ENCODE results near the gene DYNLT4.
A peak's percentile ranks its signal among the peaks of the same experiment; 100 is the strongest.
"Not testable (repeated sequence)": the region's sequence is repeated elsewhere in the genome, so short reads cannot be mapped to it uniquely, and the experiment has no call there.

The DYNLT4 gene

DNA sequence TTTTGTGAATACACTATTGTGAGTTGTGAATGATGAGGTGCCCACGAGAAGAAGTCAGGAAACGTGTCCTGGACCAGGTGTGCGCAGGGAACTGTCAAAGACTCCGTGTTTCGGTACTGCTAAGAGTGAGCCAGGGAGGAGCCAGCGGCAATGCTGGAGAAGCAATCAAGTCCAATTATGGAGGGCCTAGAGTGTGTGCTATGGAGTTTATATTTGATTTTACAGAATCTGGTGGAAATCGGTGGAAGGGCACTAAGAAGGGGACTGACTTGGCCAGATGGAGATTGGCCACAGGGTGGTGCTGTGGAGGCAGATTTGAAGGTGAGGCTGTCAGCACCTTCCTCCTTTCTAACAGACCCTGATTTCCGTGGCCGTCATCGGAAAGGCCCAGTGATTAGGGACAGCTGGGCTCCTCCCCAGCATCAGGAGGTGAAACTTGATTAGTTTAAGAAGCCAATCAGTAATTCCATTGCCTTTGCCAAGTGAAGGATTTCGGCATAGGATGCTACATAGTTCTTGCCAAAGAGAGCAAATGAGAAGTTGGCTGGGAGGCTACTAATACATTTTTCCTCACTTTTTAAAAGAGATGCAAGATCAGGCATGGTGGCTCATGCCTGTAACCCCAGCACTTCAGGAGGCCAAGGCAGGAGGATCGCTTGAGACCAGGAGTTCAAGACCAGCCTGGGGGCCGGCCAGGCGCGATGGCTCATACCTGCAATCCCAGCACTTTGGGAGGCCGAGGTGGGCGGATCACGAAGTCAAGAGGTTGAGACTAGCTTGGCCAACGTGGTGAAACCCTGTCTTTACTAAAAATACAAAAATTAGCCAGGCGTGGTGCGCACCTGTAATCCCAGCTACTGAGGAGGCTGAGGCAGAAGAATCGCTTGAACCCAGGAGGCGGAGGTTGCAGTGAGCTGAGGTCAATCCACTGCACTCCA, 28.9 kb upstream of the DYNLT4 start:
- Mint-ChIP-seq H3K4me3 (peak overlapping the region; percentile 20), H3K27me3 (no peaks in the 10 kb centered on the region), H3K4me1 (ENCODE audit: low read depth) (peaks cover 7% of the 10 kb centered on the region), H3K36me3 (no peaks in the 10 kb centered on the region), H3K9me3 (ENCODE audit: low read depth) (no peaks in the 10 kb centered on the region), H3K27ac (no peak overlapping the region)

DNA sequence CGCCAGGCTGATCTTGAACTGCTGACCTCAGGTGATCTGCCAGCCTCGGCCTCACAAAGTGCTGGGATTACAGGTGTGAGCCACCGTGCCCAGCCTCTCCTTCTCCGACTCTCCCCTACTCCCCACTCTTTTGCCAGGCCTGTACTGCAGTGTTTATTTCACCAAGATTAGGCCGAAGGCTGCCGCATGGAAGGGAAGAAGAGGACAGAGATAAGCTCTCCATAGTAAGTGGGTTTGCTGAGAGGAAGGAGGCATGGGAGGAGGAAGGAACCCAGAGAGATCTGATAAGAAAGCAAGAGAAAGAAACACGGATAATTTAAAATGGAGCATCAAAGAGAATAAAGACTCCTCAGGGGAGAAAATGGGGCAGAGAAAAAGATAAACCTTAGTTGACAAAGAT, 27.2 kb upstream of the DYNLT4 start:
- Mint-ChIP-seq H3K36me3 (no peaks in the 10 kb centered on the region), H3K27me3 (no peaks in the 10 kb centered on the region), H3K27ac (no peak overlapping the region), H3K4me1 (ENCODE audit: low read depth) (peaks cover 7% of the 10 kb centered on the region), H3K4me3 (no peak overlapping the region), H3K9me3 (ENCODE audit: low read depth) (no peaks in the 10 kb centered on the region)

DNA sequence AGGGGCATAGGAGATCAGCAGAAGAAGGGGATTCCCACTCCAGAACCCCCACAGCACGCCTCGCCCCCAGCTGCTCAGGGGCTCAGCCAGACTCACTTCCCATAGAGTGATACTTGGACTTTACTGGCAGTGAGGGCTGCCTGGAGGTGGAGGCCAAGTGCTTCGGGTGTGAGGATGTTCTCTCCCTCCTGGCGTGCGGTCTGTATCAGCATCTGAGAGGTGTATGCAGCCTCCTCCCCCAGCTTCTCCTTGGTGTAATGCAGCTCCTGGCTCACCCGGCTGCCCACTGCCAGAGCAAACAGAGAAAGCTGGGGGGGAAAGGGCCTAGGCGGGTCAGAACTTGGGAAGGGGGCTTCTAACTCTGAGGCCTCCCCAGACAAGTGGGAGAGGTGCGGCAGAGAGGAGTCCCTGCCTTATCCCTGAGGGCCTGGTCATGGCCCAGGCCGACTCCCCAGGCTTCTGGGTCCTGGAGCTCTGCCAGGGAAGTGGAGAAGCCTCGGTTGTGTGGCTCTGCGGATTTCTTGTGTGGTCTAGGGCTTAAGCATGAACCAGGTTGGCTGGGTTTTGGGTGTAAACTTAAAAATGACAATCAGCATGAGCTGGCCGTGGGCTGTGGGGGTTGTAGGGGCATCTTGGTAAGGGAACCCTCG, 25.0 kb upstream of the DYNLT4 start:
- H3K36me3 Mint-ChIP-seq: no peaks in the 10 kb centered on the region
- H3K4me3 Mint-ChIP-seq: no peak overlapping the region
- peaks cover 7% of the 10 kb centered on the region for H3K4me1 Mint-ChIP-seq (ENCODE audit: low read depth)
- no peak overlapping the region for H3K27ac Mint-ChIP-seq
- H3K9me3 Mint-ChIP-seq (ENCODE audit: low read depth): no peaks in the 10 kb centered on the region
- H3K27me3 Mint-ChIP-seq: no peaks in the 10 kb centered on the region

DNA sequence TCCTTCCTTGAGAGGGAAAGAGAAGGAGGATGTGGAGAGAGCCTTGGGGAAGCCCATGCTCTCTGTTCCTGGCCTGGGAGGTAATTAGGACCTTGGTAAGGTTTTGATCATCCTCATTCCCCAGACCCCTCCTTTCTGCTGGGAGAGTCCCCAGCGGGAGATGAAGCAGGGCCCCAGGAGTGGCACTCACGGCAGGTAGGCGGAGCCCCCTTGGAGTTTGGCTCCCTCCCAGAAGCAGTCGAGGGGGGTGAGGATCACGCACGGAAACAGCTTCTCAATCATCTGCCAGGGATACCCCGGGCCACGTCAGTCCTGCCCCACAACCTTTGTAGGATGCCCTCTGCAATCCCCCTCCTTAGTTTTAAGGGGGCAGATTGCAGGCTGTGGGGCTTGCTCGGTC, 24.4 kb upstream of the DYNLT4 start:
- H3K4me1 Mint-ChIP-seq (ENCODE audit: low read depth): peaks cover 7% of the 10 kb centered on the region
- H3K9me3 Mint-ChIP-seq (ENCODE audit: low read depth): no peaks in the 10 kb centered on the region
- H3K36me3 Mint-ChIP-seq: no peaks in the 10 kb centered on the region
- no peak overlapping the region for H3K4me3 Mint-ChIP-seq
- H3K27me3 Mint-ChIP-seq: no peaks in the 10 kb centered on the region
- no peak overlapping the region for H3K27ac Mint-ChIP-seq

DNA sequence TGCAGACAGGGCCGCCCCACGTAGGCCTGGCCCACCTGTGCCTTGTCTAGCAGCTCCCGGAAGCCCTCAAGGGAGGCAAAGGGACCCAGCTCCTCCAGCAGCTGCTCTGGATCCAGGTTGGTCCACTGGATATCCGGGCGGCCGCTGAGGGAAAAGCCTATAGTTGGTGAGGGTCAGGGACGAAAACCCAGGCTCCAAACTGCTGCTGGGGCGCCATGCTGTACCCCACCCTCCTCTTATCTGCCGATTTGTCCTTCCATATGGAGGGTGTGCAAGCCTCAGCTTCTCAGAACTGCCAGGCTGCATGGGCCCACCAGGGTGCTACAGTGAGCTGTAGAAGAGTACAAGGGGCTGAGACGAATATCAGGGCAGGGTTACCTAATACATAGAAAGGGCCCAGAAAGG, 23.8 kb upstream of the DYNLT4 start:
- no peaks in the 10 kb centered on the region for H3K27me3 Mint-ChIP-seq

DNA sequence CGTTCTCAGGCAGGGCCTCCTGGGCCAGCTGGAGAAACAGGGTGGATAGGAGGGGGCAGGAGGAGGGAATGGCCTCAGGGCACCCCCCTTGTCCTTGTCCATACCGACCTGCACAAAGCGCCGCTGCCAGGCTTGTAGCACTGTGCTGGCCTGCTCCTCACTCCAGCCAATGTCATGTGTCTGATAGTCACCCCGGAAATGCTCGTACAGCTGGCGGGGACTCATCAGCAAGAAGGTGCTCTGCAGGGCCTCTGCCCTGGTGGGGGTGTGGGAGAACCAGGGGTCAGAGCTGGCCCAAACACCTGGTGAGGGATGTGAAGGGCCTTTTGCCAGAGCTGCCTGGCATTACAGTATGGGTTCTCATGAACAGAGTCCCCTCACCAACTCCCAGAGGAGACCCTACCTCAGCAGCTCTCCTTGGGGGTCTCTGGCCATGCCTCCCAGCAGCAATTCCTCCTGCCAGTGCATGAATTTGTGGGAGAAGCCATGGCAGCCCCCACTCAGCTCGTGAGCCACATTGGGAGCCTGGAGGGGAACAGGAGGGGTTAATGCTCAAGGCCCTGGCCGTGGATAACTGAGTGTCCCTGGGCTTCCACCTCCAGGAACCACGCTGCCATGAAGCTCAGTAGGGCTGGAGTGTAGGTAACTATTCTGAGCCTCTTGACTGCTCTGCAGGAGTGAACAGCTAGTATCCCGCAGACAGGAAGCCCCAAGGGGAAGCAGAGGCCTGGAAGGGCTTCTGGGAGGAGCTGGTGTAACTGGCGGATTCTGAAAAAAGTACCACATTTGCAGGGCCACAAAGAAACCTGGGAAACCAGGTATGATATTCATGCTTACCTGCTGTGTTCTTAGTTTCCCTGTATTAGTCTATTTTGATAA, 22.6 kb upstream of the DYNLT4 start:
- Mint-ChIP-seq H3K27me3 (no peaks in the 10 kb centered on the region), H3K27ac (no peak overlapping the region), H3K9me3 (ENCODE audit: low read depth) (no peaks in the 10 kb centered on the region), H3K36me3 (no peaks in the 10 kb centered on the region), H3K4me3 (no peak overlapping the region), H3K4me1 (ENCODE audit: low read depth) (no peaks in the 10 kb centered on the region)

More for the DNA sequence above, 23.8 kb upstream of the DYNLT4 start:
- H3K9me3 Mint-ChIP-seq (ENCODE audit: low read depth): no peaks in the 10 kb centered on the region
- no peak overlapping the region for H3K4me3 Mint-ChIP-seq
- H3K4me1 Mint-ChIP-seq (ENCODE audit: low read depth): peaks cover 5% of the 10 kb centered on the region
- H3K27ac Mint-ChIP-seq: no peak overlapping the region
- H3K36me3 Mint-ChIP-seq: no peaks in the 10 kb centered on the region

DNA sequence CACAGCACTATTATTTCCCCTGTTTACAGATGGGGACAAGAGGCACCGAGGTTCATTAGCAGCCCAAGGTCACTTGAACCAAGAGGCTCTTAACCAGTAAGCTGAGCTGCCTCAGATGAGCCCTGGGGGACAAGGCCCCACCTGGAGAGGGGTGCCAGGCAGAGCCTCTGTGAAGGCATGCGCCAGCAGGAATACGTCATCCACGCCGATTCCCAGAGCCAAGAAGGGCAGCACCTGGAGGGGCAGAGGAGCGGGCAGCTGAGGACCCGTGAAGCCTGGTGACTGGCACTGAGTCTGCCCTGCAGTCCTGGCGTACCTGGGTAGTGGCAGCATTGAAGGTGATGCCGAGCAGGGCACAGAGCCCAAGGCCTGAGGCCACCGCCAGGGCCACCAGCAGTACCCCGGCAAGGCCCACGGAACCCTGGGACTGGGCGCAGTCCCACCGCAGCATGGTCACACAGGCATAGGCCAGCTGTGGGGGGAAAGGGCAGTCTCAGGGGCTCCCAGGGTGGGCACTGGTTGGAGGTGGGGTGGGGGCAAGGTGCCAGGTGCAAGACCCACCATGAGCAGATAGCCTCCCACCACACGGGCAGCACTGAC, 21.8 kb upstream of the DYNLT4 start:
- Mint-ChIP-seq H3K27me3 (no peaks in the 10 kb centered on the region), H3K4me1 (ENCODE audit: low read depth) (no peaks in the 10 kb centered on the region), H3K27ac (no peak overlapping the region), H3K4me3 (no peak overlapping the region), H3K36me3 (no peaks in the 10 kb centered on the region), H3K9me3 (ENCODE audit: low read depth) (no peaks in the 10 kb centered on the region)

DNA sequence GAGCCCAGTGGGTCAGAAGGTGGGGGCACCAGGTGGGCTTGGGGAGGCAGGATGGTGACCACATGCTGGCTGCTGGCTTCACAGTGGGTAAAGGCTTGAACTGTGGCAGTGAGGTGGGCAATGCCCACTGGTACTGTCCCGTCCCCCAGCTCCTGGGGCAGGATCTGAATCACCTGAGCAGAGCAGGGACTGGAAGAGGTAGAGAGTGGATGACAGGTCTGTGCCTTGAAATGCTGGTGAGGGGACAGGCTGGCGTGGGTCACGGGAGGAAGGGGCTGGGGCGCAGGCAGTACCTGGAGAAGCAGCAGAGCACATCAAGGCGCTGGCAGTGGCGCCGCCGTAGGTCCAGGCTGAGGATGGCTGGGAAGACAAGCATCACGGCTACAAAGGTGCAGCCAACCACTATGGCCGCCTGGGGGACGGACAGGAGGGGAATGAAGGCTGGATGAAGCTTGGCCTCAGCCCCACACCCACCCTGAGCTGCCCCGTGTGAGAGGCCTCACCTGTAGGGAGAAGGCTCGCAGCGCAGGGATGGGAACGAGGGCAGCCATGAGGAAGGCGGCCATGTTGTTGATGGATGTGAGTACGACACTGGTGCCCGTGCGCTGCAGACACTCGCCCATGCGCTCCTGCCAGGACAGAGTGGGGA, 21.0 kb upstream of the DYNLT4 start:
- H3K27me3 Mint-ChIP-seq: no peaks in the 10 kb centered on the region
- no peaks in the 10 kb centered on the region for H3K36me3 Mint-ChIP-seq
- no peaks in the 10 kb centered on the region for H3K9me3 Mint-ChIP-seq (ENCODE audit: low read depth)
- no peaks in the 10 kb centered on the region for H3K4me1 Mint-ChIP-seq (ENCODE audit: low read depth)
- H3K27ac Mint-ChIP-seq: no peak overlapping the region
- H3K4me3 Mint-ChIP-seq: no peak overlapping the region

DNA sequence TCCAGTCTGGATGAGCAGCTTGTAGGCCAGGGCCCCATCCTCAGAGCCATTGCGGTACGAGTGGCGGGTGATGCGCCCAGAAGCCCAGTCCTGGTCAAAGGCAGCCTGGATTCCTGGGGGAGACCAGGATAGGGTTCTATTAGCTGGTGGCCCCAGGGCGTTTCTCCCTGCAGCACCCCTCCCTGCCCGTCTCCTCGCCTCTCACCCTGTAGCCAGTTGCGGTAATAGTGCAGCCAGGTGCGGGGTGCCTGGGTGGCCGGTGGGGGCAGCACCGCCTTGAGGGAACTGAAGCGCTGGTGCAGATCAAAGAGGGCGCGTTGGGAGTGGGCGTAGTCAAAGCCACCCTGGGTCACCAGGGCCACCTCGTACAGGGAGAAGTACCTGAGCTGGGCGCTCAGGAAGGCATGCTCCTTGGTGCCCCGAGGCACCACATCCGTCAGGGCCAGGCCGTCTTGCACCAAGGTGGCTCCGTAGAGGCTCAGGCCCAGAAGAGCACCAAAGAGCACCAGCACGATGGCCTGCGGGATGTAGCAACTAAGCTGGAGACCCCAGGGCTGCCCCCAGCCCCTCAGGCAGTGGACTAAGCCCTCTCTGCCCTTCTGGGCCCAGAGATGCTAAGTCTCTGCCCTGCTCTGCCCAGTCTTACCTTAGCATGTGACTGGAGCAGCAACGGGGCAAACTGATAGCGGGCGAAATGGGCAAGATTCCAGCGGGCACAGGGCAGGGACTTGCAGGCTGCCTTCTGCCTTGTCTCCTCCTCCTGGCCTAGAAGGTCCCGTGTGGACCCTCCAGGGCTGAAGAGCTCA, 20.2 kb upstream of the DYNLT4 start:
- H3K27me3 Mint-ChIP-seq: no peaks in the 10 kb centered on the region
- no peak overlapping the region for H3K4me3 Mint-ChIP-seq
- H3K9me3 Mint-ChIP-seq (ENCODE audit: low read depth): no peaks in the 10 kb centered on the region
- H3K27ac Mint-ChIP-seq: no peak overlapping the region
- no peaks in the 10 kb centered on the region for H3K4me1 Mint-ChIP-seq (ENCODE audit: low read depth)
- H3K36me3 Mint-ChIP-seq: no peaks in the 10 kb centered on the region

DNA sequence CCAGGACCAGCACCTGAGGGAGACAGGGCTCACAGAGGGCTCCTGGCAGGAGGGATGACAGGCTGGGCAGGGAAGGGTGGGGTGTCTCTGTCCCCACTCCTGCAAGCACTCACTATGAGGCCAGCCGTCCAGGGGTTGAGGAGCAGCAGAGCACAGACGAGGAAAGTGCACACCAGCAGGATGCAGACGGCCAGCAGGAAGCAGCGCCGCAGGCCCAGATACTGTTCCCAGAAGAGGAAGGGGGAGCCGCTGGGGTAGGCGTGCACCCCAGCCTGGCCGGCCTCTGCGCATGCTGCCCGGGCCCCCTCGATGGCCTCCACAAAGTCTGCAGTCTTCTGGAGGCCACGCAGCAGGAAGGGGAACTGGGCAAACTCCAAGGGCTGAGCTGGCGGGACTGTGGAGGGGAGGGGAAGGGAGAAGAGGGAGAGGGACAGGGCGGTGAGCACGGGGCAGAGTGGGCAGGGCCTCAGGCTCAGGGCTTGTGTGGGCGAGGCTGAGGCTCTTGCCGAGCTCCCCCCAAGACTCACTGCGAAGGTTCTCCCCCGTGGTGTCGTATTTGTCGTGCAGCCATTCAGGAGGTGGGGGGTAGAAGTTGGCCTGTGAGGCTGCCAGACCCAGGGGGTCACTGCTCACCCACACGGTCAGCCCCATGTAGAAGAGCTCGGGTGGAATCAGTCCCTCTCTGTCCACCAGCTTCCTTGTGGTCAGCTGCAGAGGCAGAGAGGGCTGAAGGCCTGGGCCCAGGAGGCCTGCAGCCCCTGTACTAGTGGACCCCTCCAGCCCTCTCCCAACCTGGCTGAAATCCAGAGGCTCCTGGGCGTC, 19.4 kb upstream of the DYNLT4 start:
- Mint-ChIP-seq H3K36me3 (no peaks in the 10 kb centered on the region), H3K27me3 (no peaks in the 10 kb centered on the region), H3K4me1 (ENCODE audit: low read depth) (no peaks in the 10 kb centered on the region), H3K4me3 (no peak overlapping the region), H3K27ac (no peak overlapping the region), H3K9me3 (ENCODE audit: low read depth) (no peaks in the 10 kb centered on the region)

DNA sequence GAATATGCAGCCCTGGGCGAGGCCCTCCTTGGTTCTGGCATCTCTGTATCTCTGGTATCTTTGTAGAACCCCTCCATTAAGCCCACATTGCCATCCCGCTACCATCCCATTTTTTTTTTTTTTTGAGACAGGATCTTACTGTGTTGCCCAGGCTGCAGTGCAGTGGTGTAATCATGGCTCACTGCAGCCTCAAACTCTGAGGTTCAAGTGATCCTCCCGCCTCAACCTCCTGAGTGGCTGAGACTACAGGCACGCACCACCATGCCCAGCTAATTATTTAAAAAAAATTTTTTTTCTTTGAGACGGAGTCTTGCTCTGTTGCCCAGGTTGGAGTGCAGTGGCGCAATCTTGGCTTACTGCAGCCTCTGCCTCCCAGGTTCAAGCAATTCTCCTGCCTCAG, 17.2 kb upstream of the DYNLT4 start:
- H3K27ac Mint-ChIP-seq; H3K4me3 Mint-ChIP-seq; H3K36me3 Mint-ChIP-seq; H3K27me3 Mint-ChIP-seq; H3K9me3 Mint-ChIP-seq (ENCODE audit: low read depth): not testable (repeated sequence)
- peaks cover 16% of the 10 kb centered on the region for H3K4me1 Mint-ChIP-seq (ENCODE audit: low read depth)

DNA sequence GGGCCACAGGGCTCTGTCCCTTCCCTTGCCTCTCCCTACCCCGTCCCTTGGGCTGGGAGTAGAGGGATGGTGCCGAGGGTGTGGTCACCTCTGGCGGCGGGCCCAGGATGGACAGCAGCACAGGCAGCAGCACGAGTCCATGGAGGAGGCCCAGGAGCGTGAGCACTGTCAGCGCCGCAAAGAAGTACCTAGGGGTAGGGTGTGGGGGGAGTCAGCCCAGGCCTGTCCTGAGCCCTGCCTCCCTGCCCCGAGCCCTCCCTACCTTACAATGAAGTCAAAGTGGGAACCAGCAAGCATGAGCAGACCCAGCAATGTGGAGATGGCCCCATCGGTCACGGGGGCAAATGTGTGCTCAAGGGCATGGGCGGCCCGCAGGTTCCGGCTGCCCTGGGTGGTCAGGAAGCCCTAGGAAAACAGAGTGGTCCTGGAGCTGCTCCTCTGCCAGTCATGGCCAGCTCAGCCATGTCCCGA, 15.9 kb upstream of the DYNLT4 start:
- H3K36me3 Mint-ChIP-seq: no peaks in the 10 kb centered on the region
- peaks cover 27% of the 10 kb centered on the region for H3K4me1 Mint-ChIP-seq (ENCODE audit: low read depth)
- no peak overlapping the region for H3K4me3 Mint-ChIP-seq
- no peak overlapping the region for H3K27ac Mint-ChIP-seq
- H3K27me3 Mint-ChIP-seq: no peaks in the 10 kb centered on the region
- H3K9me3 Mint-ChIP-seq (ENCODE audit: low read depth): no peaks in the 10 kb centered on the region

DNA sequence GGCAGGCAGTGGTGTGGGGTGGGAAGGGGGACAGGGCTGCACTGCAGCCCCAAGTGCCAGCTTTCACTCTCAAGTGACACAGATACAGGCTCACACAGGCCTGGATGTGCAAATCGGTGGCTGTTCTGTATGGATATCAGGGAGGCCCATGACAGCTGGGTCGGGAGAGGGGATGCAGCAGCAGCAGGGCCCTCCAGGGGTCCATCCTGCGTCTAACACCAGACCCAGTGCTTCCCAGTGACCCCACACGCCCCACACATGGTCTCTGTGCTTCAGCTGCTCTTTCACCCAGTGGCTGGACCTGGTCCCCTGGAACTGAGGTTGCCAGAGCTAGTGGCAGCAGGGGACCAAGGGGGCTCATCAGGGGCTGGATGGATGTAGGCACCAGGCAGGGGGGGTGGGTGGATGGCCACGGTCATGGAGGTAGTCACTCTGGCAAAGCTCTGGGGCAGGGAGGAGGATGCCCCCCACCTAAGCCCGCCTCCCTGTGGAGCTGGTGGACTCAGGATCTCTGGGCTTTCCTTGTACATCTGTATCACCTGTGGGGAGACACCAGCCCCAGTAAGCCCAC, 15.1 kb upstream of the DYNLT4 start:
- Mint-ChIP-seq H3K4me3 (no peak overlapping the region), H3K4me1 (ENCODE audit: low read depth) (peaks cover 33% of the 10 kb centered on the region), H3K36me3 (no peaks in the 10 kb centered on the region), H3K27me3 (no peaks in the 10 kb centered on the region), H3K27ac (no peak overlapping the region), H3K9me3 (ENCODE audit: low read depth) (no peaks in the 10 kb centered on the region)
